ENCODE measurements around the gene ZNF516.

GRCh38 chr18:76410033-76410432 lies 85.0 kb downstream of the ZNF516 start:
- TF ChIP-seq CTCF (IDR thresholded peaks at IDR 0.05) (no peak), POLR2A (IDR thresholded peaks at IDR 0.05) (no peak)

All from sigmoid colon (tissue), 3 donors.